Fibroblast of the aortic adventitia (primary cell): ENCODE measurements around the gene PTPRG. TPM values are rescaled to one million over a fixed set of nuclear protein-coding genes. Genes with fewer than 3 reads are reported as not detected.

ENCODE experiments used
- DNase-seq: peaks from one replicate; pipeline ENCODE4 v3.0.0-alpha.2; 2010; ENCODE audit warnings: low read depth
- H3K4me3 ChIP-seq: 2 replicates; pipeline ENCODE4 v1.5.1; 2011; ENCODE audit warnings: low read depth, mild to moderate bottlenecking, control low read depth, low read length, moderate library complexity
- CTCF ChIP-seq: IDR thresholded peaks from 2 replicates; pipeline ENCODE4 v1.5.1; 2011; ENCODE audit warnings: mild to moderate bottlenecking, low read length, control low read depth, inconsistent platforms; ENCODE audit not compliant: insufficient read depth
- total RNA-seq: library from RNA; depleted of rRNA; stranded (reverse); fragments of >200 nt; gene quantifications from 2 replicates; pipeline ENCODE4 v1.2.3, GENCODE V29; 2012; ENCODE audit warnings: low replicate concordance

Gene PTPRG
- total RNA-seq, 1 donor, result 52.0 TPM

DNA sequence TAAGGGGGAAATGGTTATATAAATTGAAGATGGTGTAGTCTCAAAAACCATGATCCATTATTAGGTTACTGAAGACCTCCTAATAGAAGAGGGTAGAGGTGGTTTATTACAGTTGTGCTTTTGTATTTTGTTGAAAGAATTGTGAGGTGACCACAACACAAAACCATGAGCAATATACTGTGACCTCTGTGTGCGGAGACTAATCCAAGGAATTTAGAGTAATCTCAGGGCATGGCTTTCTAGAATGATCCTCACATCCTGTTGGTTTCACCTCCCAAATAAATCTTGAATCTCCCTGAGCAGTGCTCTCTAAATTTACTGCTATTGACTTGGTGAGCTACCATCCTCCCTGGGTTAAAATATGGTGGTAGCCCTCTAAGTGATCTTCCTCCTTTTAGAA is 52.3 kb downstream of the PTPRG start:
- H3K4me3 ChIP-seq, result no peak overlapping the region
- DNase-seq, result no peak
- TF ChIP-seq CTCF, result no peak

DNA sequence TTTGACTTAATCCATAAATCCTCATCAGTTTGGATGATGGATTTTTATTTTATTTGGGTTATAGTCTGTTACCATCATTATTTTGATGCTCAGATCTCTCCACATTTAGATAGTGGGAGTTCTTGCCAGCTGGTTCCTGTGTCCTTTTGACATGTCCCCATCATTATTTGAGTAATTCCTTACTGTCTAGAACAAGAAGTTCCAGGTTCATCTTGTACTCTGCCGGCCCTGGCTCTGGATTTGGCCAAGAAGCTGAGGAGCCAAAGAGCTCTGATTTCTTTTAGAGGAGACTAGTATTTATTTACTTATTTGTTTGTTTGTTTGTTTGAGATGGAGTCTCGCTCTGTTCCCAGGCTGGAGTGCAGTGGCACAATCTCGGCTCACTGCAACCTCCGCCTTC is 54.3 kb downstream of the PTPRG start:
- no peak overlapping the region for H3K4me3 ChIP-seq
- no peak for TF ChIP-seq CTCF
- no peak for DNase-seq

GRCh38 chr3:61616586-61616985 is 55.2 kb downstream of the PTPRG start:
- no peak for DNase-seq
- no peak overlapping the region for H3K4me3 ChIP-seq
- TF ChIP-seq CTCF, result no peak

- H3K4me3 ChIP-seq, result no peak overlapping the region
- DNase-seq, result peak; percentile 9
- TF ChIP-seq CTCF, result no peak
Measured at GRCh38 chr3:61617041-61617440, 55.7 kb downstream of the PTPRG start.

GRCh38 chr3:61617651-61618050 is 56.3 kb downstream of the PTPRG start:
- TF ChIP-seq CTCF, result no peak
- no peak for DNase-seq
- no peak overlapping the region for H3K4me3 ChIP-seq

GRCh38 chr3:61618231-61618630 is 56.9 kb downstream of the PTPRG start:
- TF ChIP-seq CTCF, result no peak
- no peak for DNase-seq
- H3K4me3 ChIP-seq, result no peak overlapping the region

DNA sequence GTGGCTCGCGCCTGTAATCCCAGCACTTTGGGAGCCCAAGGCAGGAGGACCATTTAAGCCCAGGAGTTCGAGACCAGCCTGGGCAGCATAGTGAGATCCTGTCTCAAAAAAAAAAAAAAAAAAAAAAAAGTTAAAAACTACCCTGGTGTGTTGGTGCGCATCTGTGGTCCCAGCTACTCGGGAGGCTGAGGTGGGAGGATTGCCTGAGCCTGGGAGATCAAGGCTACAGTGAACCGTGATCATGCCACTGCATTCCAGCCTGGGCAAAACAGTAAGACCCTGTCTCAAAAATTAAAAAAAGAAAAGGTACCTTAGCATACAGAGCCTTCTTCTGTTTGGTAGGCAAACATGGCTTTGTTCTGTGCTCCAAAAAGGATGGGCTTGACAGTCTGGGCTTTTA is 57.5 kb downstream of the PTPRG start:
- no peak for TF ChIP-seq CTCF
- DNase-seq, result no peak
- H3K4me3 ChIP-seq, result no peak overlapping the region
